ENCODE results near the gene COMMD10. TPM values are rescaled to one million over a fixed set of nuclear protein-coding genes. Genes with fewer than 3 reads are reported as not detected.

Gene COMMD10
- total and polyA plus RNA-seq, 2 of the 4 experiments (the other 2 are of a cell fraction) = 12.8 to 20.4 TPM

DNA sequence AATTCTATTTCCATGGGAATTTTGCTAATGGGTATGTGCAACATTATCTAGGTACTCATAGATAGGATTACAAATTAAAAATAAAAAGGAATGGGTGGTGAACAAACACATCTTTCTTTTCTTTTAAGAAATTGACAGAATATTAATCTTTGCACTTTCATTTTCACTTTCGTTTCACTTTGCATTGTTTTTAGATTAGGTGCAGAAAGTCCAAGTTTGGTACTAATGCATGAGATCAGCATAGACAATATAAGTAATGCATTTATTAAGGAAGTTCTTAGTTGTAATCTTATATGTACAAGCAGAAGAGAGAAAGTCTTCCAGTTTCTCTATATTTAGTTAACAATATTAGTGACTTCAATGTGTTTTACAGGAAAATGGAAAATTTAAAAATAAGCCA lies 196.5 kb downstream of the COMMD10 start:
- Histone ChIP-seq H3K79me1 (ENCODE audit: low read depth in 1 of 2, low read length in 2 of 2) (no peaks in the 10 kb centered on the region), H2BK15ac (ENCODE audit: low read depth, low read length) (no peak overlapping the region), H4K5ac (ENCODE audit: low read depth, low read length) (no peak overlapping the region), H3K56ac (ENCODE audit: extremely low read depth, insufficient read depth, low read length) (no peak overlapping the region), H2AFZ (replicated peaks; ENCODE audit: low read length, poor library complexity) (no peak overlapping the region), H2AK9ac (replicated peaks; ENCODE audit: low read depth, low read length, poor library complexity) (no peak overlapping the region), H4K8ac (ENCODE audit: low read depth in 2 of 2, low read length in 2 of 2) (no peak overlapping the region), H3K9ac (ENCODE audit: low read depth, low read length) (no peak overlapping the region), H3K36me3 (ENCODE audit: control insufficient read depth, insufficient read depth, low read length) (no peaks in the 10 kb centered on the region), H3K27me3 (ENCODE audit: control insufficient read depth, insufficient read depth, low read length) (no peaks in the 10 kb centered on the region), H3K9me3 (ENCODE audit: control insufficient read depth, insufficient read depth, low read length) (peaks cover 2% of the 10 kb centered on the region; the same call in 1 of the 2 replicates), H3K27ac (ENCODE audit: insufficient read depth, low read length) (no peak overlapping the region), H3K9me1 (ENCODE audit: insufficient read depth, low read length) (no peaks in the 10 kb centered on the region), H3K4me2 (ENCODE audit: low read depth, low read length) (no peak overlapping the region), H2BK5ac (ENCODE audit: low read depth, low read length, poor library complexity, severe bottlenecking) (no peak overlapping the region), H2BK120ac (ENCODE audit: low read depth, low read length) (no peak overlapping the region), H3K4me1 (ENCODE audit: control insufficient read depth, insufficient read depth, low read length) (no peaks in the 10 kb centered on the region), H4K91ac (ENCODE audit: insufficient read depth, low read depth, low read length) (no peak overlapping the region), H4K20me1 (ENCODE audit: insufficient read depth, low read length) (no peaks in the 10 kb centered on the region), H2BK20ac (ENCODE audit: low read depth, low read length) (no peak overlapping the region), H3K23ac (ENCODE audit: low read depth, low read length) (no peak overlapping the region), H3K18ac (ENCODE audit: low read depth, low read length) (no peak overlapping the region), H3K14ac (replicated peaks; ENCODE audit: low read depth, low read length) (no peak overlapping the region), H3K4ac (ENCODE audit: low read depth, low read length) (no peak overlapping the region), H3K4me3 (ENCODE audit: insufficient read depth, low read depth, low read length) (no peak overlapping the region), H2AK5ac (ENCODE audit: low read depth, low read length) (no peak overlapping the region)
- TF ChIP-seq CEBPB (IDR thresholded peaks at IDR 0.05; ENCODE audit: low read depth, low read length) (no peak), USF2 (IDR thresholded peaks at IDR 0.05; ENCODE audit: low read depth, low read length) (no peak), POLR2A (IDR thresholded peaks at IDR 0.05; ENCODE audit: low read depth, low read length) (no peak), CHD1 (IDR thresholded peaks at IDR 0.05; ENCODE audit: low read depth, low read length) (no peak), NFE2L2 (IDR thresholded peaks at IDR 0.05; ENCODE audit: low read depth, low read length) (no peak), FOS (IDR thresholded peaks at IDR 0.05; ENCODE audit: low read depth, low read length) (no peak), SMC3 (IDR thresholded peaks at IDR 0.05; ENCODE audit: low read depth, low read length) (no peak), RAD21 (IDR thresholded peaks at IDR 0.05; ENCODE audit: low read length) (no peak), RCOR1 (IDR thresholded peaks at IDR 0.05; ENCODE audit: insufficient replicate concordance, low read length) (no peak), MXI1 (IDR thresholded peaks at IDR 0.05; ENCODE audit: borderline replicate concordance, low read depth, low read length) (no peak), RFX5 (IDR thresholded peaks at IDR 0.05; ENCODE audit: low read depth, low read length) (no peak), MAZ (IDR thresholded peaks at IDR 0.05; ENCODE audit: borderline replicate concordance, low read depth, low read length) (no peak), MAFK (IDR thresholded peaks at IDR 0.05; ENCODE audit: low read depth, low read length) (no peak), BHLHE40 (IDR thresholded peaks at IDR 0.05; ENCODE audit: low read depth, low read length) (no peak)
- TF ChIP-seq, protein P1, sequence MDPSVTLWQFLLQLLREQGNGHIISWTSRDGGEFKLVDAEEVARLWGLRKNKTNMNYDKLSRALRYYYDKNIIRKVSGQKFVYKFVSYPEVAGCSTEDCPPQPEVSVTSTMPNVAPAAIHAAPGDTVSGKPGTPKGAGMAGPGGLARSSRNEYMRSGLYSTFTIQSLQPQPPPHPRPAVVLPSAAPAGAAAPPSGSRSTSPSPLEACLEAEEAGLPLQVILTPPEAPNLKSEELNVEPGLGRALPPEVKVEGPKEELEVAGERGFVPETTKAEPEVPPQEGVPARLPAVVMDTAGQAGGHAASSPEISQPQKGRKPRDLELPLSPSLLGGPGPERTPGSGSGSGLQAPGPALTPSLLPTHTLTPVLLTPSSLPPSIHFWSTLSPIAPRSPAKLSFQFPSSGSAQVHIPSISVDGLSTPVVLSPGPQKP (IDR thresholded peaks at IDR 0.05; ENCODE audit: borderline replicate concordance, low read depth, low read length) = no peak
- TF ChIP-seq, protein P2, sequence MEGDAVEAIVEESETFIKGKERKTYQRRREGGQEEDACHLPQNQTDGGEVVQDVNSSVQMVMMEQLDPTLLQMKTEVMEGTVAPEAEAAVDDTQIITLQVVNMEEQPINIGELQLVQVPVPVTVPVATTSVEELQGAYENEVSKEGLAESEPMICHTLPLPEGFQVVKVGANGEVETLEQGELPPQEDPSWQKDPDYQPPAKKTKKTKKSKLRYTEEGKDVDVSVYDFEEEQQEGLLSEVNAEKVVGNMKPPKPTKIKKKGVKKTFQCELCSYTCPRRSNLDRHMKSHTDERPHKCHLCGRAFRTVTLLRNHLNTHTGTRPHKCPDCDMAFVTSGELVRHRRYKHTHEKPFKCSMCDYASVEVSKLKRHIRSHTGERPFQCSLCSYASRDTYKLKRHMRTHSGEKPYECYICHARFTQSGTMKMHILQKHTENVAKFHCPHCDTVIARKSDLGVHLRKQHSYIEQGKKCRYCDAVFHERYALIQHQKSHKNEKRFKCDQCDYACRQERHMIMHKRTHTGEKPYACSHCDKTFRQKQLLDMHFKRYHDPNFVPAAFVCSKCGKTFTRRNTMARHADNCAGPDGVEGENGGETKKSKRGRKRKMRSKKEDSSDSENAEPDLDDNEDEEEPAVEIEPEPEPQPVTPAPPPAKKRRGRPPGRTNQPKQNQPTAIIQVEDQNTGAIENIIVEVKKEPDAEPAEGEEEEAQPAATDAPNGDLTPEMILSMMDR (conservative IDR thresholded peaks at IDR 0.05; ENCODE audit: low read depth, low read length) = no peak
- dilution Hi-C loops (cut with HindIII; ENCODE audit: low sequenced_read_pairs, unreplicated experiment) (no loop called here), intact Hi-C loops (cut with micrococcal nuclease) (no loop called here), in situ Hi-C loops (cut with MboI; ENCODE audit: low sequenced_read_pairs) (no loop called here)
- WGBS, 2 experiments (ENCODE audit: extremely low coverage in 2 of 2, insufficient read length in 1 of 2) = no CpG with 5 or more reads among the region's 1 CpG
- ATAC-seq (ENCODE audit: low read depth) = no peak
- POLR2A ChIA-PET (ENCODE audit: unreplicated experiment) = no interaction called here
- CTCF ChIA-PET = no interaction called here
- BruUV-seq (replicated peaks) = no TSS peak
- no peak for DNase-seq

Measured in IMR-90 (cell line).